RWPE1 (cell line): ENCODE results near the gene FSHR.

Source experiments
- CTCF ChIA-PET: fragments of 350-600 bp; sonication (Branson Sonifier 250); formaldehyde crosslinking; extraction: SDS; loops from one replicate; lab custom pipeline; 2021; lab: Yijun Ruan, JAX
- POLR2A ChIA-PET: fragments of 400-600 bp; formaldehyde crosslinking; extraction: SDS; loops from one replicate; lab custom pipeline; 2020; ENCODE audit warnings: antibody characterized with exemption; ENCODE audit not compliant: low non-redundant PET; lab: Yijun Ruan, JAX
- DNase-seq: peaks from one replicate; pipeline ENCODE4 v3.0.0; 2012; ENCODE audit warnings: low spot score
- H3K27ac ChIP-seq: fragments of 450-650 bp; 2 replicates; pipeline ENCODE4 v1.5.1; 2017
- TF ChIP-seq, protein P1 (sequence below): fragments of 450-650 bp; conservative IDR thresholded peaks from 2 replicates; pipeline ENCODE4 v1.5.1; 2017; ENCODE audit warnings: low read depth, mild to moderate bottlenecking

FSHR gene

DNA sequence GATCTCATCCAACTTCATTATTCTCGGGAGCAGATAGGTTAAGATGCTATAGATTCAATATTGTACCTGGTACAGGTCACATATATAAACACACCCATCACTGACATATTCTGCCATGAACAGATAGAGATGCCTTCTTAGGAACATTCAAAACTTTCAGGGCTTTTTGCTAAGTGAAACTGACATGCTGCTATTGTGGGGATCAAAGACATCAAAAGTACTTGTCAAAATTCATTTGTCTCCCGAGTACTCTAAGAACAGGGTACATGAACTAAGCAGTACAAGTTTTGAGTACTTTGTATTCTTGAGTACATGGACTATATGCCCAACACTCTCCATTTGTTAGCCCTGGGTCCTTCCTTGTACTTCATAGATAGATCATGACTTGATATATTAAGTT lies 173.5 kb downstream of the FSHR start:
- no peak for DNase-seq
- ChIA-PET CTCF (no interaction called here), POLR2A (no interaction called here)
- no peak overlapping the region for H3K27ac ChIP-seq
- TF ChIP-seq, protein P1, sequence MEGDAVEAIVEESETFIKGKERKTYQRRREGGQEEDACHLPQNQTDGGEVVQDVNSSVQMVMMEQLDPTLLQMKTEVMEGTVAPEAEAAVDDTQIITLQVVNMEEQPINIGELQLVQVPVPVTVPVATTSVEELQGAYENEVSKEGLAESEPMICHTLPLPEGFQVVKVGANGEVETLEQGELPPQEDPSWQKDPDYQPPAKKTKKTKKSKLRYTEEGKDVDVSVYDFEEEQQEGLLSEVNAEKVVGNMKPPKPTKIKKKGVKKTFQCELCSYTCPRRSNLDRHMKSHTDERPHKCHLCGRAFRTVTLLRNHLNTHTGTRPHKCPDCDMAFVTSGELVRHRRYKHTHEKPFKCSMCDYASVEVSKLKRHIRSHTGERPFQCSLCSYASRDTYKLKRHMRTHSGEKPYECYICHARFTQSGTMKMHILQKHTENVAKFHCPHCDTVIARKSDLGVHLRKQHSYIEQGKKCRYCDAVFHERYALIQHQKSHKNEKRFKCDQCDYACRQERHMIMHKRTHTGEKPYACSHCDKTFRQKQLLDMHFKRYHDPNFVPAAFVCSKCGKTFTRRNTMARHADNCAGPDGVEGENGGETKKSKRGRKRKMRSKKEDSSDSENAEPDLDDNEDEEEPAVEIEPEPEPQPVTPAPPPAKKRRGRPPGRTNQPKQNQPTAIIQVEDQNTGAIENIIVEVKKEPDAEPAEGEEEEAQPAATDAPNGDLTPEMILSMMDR, result no peak

- H3K27ac ChIP-seq, result no peak overlapping the region
- no peak for DNase-seq
- TF ChIP-seq, protein P1, result no peak
- ChIA-PET POLR2A (no interaction called here), CTCF (interaction anchor here (0.6 kb wide), 1 partner anchor 204 kb away, joined by 3 read pairs; no protein-coding TSS in a partner anchor)
Observed at GRCh38 chr2:48979691-48980090, 174.6 kb downstream of the FSHR start.

DNA sequence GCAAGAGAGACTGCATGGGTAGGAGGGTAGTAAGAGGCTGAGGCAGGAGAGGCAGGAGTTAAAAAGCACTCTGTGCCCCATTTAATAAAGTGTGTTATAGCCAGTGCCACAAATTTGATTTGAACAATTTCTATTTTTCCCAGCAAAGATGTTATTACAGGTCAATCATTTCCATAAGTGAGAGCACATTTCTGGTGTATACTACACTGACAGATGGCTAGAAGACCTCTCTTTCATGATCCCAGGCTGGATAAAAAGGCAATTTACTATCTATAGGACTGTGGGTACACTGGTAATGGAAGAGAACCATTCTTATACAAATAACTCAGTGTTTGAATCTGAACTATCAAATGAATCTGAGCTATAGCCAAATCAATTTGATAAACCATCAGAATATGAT lies 176.2 kb downstream of the FSHR start:
- H3K27ac ChIP-seq, result no peak overlapping the region
- CTCF ChIA-PET, result no interaction called here
- no peak for DNase-seq
- POLR2A ChIA-PET, result no interaction called here
- TF ChIP-seq, protein P1, result no peak

GRCh38 chr2:48971801-48972200 lies 182.5 kb downstream of the FSHR start:
- no peak overlapping the region for H3K27ac ChIP-seq
- CTCF ChIA-PET, result no interaction called here
- TF ChIP-seq, protein P1, result no peak
- no peak for DNase-seq
- POLR2A ChIA-PET, result no interaction called here

DNA sequence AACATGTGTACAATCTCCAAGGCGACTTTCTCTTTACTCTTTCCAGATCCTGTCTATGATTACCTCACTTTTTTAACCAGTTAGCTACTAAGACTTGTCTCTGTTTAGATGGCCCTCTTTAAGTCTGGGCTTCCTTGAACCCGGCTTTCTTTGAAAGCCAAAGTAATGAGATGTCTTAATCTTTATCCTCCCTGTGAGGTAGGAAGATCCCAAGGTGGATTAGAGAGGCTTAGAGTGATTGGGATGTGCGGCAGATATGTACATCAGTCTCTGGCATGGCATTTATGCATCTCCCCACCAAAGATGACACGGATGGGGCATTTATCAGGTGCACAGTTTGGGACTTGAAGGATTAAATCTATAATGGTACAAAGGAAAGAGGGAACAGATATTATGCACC lies 186.3 kb downstream of the FSHR start:
- CTCF ChIA-PET, result no interaction called here
- H3K27ac ChIP-seq, result no peak overlapping the region
- TF ChIP-seq, protein P1, result no peak
- POLR2A ChIA-PET, result no interaction called here
- no peak for DNase-seq

- ChIA-PET CTCF (no interaction called here), POLR2A (no interaction called here)
- no peak for DNase-seq
- no peak overlapping the region for H3K27ac ChIP-seq
- TF ChIP-seq, protein P1, result no peak
Observed at GRCh38 chr2:48965204-48965603, 189.1 kb downstream of the FSHR start.

- ChIA-PET CTCF (no interaction called here), POLR2A (no interaction called here)
- no peak for DNase-seq
- TF ChIP-seq, protein P1, result no peak
- H3K27ac ChIP-seq, result no peak overlapping the region
Observed at GRCh38 chr2:48961009-48961408, 193.3 kb downstream of the FSHR start.
